Mesendoderm (in vitro differentiated cells): Measurements from ENCODE around the gene ADD3.

Source experiments
- DNase-seq: peaks from one replicate; pipeline ENCODE4 v3.0.0; 2013
- H2AK5ac ChIP-seq: 2 replicates; pipeline ENCODE4 v1.6.1; 2013; ENCODE audit warnings: low read length, inconsistent platforms
- H2BK120ac ChIP-seq: 2 replicates; pipeline ENCODE4 v1.6.1; 2013; ENCODE audit warnings: low read depth, mild to moderate bottlenecking, low read length, moderate library complexity, mixed read lengths
- H2BK15ac ChIP-seq: replicated peaks from 2 replicates; pipeline ENCODE4 v1.6.1; 2013; ENCODE audit warnings: low read depth, mild to moderate bottlenecking, moderate library complexity
- H2BK5ac ChIP-seq: 2 replicates; pipeline ENCODE4 v1.6.1; 2013; ENCODE audit warnings: low read length, inconsistent platforms
- H3K18ac ChIP-seq: 2 replicates; pipeline ENCODE4 v1.6.1; 2013; ENCODE audit warnings: mild to moderate bottlenecking, low read length, mixed read lengths
- H3K23ac ChIP-seq: one replicate; pipeline ENCODE4 v1.6.1; 2013; ENCODE audit warnings: low read length
- H3K27ac ChIP-seq: 2 replicates; pipeline ENCODE4 v1.5.1; 2013; ENCODE audit warnings: low read depth, mild to moderate bottlenecking, inconsistent platforms, low read length, moderate library complexity
- H3K27me3 ChIP-seq: 2 replicates; pipeline ENCODE4 v1.6.1; 2013; ENCODE audit warnings: low read length, control low read depth, mild to moderate bottlenecking, inconsistent platforms; ENCODE audit not compliant: insufficient read depth, poor library complexity
- H3K36me3 ChIP-seq: 2 replicates; pipeline ENCODE4 v1.6.1; 2013; ENCODE audit warnings: low read length, inconsistent platforms; ENCODE audit not compliant: control insufficient read depth, insufficient read depth
- H3K4ac ChIP-seq: one replicate; pipeline ENCODE4 v1.6.1; 2013; ENCODE audit warnings: low read depth, mild to moderate bottlenecking, low read length, moderate library complexity
- H3K4me1 ChIP-seq: 2 replicates; pipeline ENCODE4 v1.6.1; 2013; ENCODE audit warnings: low read depth, low read length, inconsistent platforms; ENCODE audit not compliant: control insufficient read depth
- H3K4me2 ChIP-seq: 2 replicates; pipeline ENCODE4 v1.6.1; 2013; ENCODE audit warnings: low read length
- H3K4me3 ChIP-seq: 2 replicates; pipeline ENCODE4 v1.5.1; 2013; ENCODE audit warnings: mild to moderate bottlenecking, low read length
- H3K56ac ChIP-seq: one replicate; pipeline ENCODE4 v1.6.1; 2013; ENCODE audit warnings: low read length
- H3K79me1 ChIP-seq: 2 replicates; pipeline ENCODE4 v1.6.1; 2013; ENCODE audit warnings: low read length, inconsistent platforms
- H3K79me2 ChIP-seq: 2 replicates; pipeline ENCODE4 v1.6.1; 2013; ENCODE audit warnings: mild to moderate bottlenecking, low read length; ENCODE audit not compliant: control insufficient read depth, insufficient read depth
- H3K9ac ChIP-seq: 2 replicates; pipeline ENCODE4 v1.6.1; 2013; ENCODE audit warnings: low read length, inconsistent platforms
- H4K5ac ChIP-seq: one replicate; pipeline ENCODE4 v1.6.1; 2013; ENCODE audit warnings: low read length
- H4K8ac ChIP-seq: one replicate; pipeline ENCODE4 v1.6.1; 2013; ENCODE audit warnings: low read depth, mild to moderate bottlenecking, control low read depth, low read length, moderate library complexity
- WGBS: extraction: QIAGEN DNeasy Blood & Tissue Kit; methylation state at CpG from one replicate; pipeline ENCODE4 v1.1.7; 2013; ENCODE audit warnings: low lambda C conversion rate, missing lambda C conversion rate; ENCODE audit not compliant: insufficient coverage; ENCODE audit errors: extremely low coverage; 5-methylcytosine and 5-hydroxymethylcytosine counted together

ADD3 gene

DNA sequence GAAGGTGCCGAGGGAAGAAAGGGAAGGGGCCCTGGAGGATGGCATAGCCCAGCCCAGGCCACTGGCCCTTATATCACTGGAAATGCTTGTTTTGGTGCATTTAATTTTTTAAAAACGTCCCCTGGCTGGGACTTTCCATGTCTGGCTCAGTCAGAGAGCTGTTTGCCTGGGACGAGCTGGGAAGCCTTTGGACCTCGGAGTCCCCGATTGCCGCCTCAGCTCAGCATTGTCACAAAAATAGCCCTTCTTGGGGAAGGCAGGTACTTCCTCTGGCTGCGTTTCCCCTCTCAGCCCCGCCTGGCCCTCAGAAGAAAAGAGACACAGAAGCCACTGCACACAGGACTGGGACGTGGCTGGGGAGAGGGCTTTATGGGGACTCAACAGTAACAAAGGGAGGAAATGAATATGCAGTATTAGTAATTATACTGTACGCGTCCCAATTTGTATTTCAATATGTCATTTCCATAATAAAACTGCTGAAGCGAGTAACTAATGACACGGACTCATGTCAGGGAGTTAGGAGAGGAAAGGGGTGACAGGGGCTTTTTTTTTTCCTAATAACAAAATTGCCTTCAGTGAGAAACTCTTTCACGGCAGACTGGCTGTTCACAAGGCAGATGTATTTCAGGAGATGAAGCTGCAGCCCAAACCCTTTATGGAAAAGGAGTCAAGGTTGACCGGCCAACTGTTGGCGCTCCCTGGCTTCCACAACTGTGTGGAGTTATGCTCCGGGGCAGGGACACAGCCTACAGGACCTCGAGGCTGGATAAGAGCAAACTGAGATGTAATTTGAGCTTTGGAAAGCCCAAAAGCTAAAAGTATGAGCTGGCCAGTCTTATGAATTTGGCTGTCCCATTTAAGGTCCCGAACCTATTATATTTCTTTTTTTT lies 168.6 kb downstream of the ADD3 start:
- DNase-seq: no peak
- no peak overlapping the region for H3K23ac ChIP-seq
- H3K27ac ChIP-seq: no peak overlapping the region
- no peak overlapping the region for H4K5ac ChIP-seq
- no peaks in the 10 kb centered on the region for H3K4me1 ChIP-seq
- H3K18ac ChIP-seq: no peak overlapping the region
- WGBS: no CpG with 5 or more reads among the region's 19 CpGs
- H2BK5ac ChIP-seq: no peak overlapping the region
- no peaks in the 10 kb centered on the region for H3K79me2 ChIP-seq
- no peak overlapping the region for H3K9ac ChIP-seq
- H3K27me3 ChIP-seq: peaks cover 4% of the 10 kb centered on the region
- H2AK5ac ChIP-seq: no peak overlapping the region
- no peak overlapping the region for H3K4ac ChIP-seq
- no peak overlapping the region for H2BK120ac ChIP-seq
- no peak overlapping the region for H3K4me2 ChIP-seq
- H3K56ac ChIP-seq: peak overlapping the region; percentile 54
- H4K8ac ChIP-seq: no peak overlapping the region
- no peaks in the 10 kb centered on the region for H3K36me3 ChIP-seq
- H3K79me1 ChIP-seq: no peaks in the 10 kb centered on the region
- H2BK15ac ChIP-seq: no peak overlapping the region
- no peak overlapping the region for H3K4me3 ChIP-seq

DNA sequence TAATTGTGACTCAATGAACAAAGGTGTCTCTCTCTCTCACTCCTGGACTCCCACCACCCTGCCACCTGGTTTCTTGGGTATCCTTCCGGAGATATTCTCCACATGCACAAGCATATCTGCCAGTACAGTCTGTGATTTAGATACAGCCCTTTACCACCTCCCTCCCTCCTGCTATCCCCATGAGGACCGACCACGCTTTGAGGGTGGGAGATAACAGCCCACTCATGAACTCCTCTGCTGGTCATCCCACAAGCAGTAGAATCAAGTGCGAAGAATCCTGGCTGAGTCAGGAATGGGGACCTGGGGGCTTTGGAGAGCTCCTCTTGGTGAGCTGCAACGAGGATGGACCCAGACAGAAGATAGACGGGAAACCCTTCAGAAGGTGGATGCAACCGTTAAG lies 171.4 kb downstream of the ADD3 start:
- Histone ChIP-seq H3K4me3 (no peak overlapping the region), H2BK120ac (no peak overlapping the region), H2BK5ac (no peak overlapping the region), H3K9ac (no peak overlapping the region), H3K4me2 (no peak overlapping the region), H3K79me1 (no peaks in the 10 kb centered on the region), H3K4me1 (peaks cover 4% of the 10 kb centered on the region), H3K36me3 (no peaks in the 10 kb centered on the region), H2BK15ac (no peak overlapping the region), H3K27ac (no peak overlapping the region), H4K8ac (no peak overlapping the region), H2AK5ac (peak overlapping the region; percentile 74), H3K79me2 (no peaks in the 10 kb centered on the region), H3K27me3 (no peaks in the 10 kb centered on the region), H3K23ac (no peak overlapping the region), H3K4ac (no peak overlapping the region), H4K5ac (no peak overlapping the region), H3K56ac (no peak overlapping the region), H3K18ac (no peak overlapping the region)
- DNase-seq: no peak
- no CpG with 5 or more reads among the region's 7 CpGs for WGBS

DNA sequence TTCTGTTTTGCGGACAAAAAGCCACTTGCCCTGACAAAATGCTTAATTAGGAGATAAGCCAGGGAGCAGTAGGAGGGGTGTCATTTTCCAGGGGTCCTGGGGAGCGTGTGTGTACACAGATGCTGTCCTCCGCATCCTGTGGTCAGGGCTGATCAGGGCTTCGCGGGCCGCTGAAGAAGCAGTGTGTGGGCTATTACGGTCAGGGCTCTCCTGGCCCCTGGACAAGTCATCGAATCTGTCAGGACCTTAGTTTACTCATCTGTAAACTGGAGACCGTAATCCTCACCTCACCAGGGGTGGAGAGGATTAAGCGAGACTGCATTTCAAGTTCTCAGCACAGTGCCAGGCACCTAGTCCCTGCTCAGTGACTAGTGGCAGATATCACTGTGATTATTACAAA lies 173.7 kb downstream of the ADD3 start:
- Histone ChIP-seq H3K27ac (no peak overlapping the region), H3K4ac (no peak overlapping the region), H3K4me1 (peaks cover 4% of the 10 kb centered on the region), H3K56ac (peak overlapping the region; percentile 27), H3K4me3 (no peak overlapping the region), H3K9ac (no peak overlapping the region), H3K79me1 (no peaks in the 10 kb centered on the region), H4K5ac (no peak overlapping the region), H3K23ac (no peak overlapping the region), H3K27me3 (no peaks in the 10 kb centered on the region), H2BK5ac (peak overlapping the region; percentile 69), H3K18ac (no peak overlapping the region), H2AK5ac (no peak overlapping the region), H2BK15ac (no peak overlapping the region), H3K79me2 (no peaks in the 10 kb centered on the region), H4K8ac (no peak overlapping the region), H3K4me2 (no peak overlapping the region), H2BK120ac (no peak overlapping the region), H3K36me3 (no peaks in the 10 kb centered on the region)
- DNase-seq: peak; percentile 82
- no CpG with 5 or more reads among the region's 10 CpGs for WGBS

DNA sequence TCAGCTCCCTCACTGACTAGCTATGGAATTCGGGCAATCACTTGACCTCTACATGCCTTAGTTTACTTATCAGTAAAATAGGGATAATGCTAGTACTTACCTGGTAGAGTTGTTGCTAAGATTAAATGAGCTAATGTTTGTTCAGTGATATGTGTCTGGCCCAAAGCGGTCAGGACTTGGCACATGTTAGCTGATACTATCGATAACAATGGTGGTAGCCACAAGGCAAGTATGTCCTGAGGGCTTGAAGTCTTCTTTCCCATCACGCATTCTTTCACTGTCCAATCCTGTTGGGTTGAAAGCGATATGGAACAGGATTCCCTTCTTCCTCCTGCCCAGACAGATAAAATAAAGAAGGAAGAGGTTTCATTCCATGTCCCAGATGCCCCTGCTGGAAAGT lies 174.1 kb downstream of the ADD3 start:
- Histone ChIP-seq H2BK120ac (no peak overlapping the region), H3K56ac (no peak overlapping the region), H3K4me1 (peaks cover 4% of the 10 kb centered on the region), H4K5ac (no peak overlapping the region), H3K79me2 (no peaks in the 10 kb centered on the region), H4K8ac (no peak overlapping the region), H3K23ac (no peak overlapping the region), H2AK5ac (no peak overlapping the region), H3K4ac (no peak overlapping the region), H3K27ac (no peak overlapping the region), H2BK15ac (no peak overlapping the region), H2BK5ac (peak overlapping the region; percentile 69), H3K36me3 (no peaks in the 10 kb centered on the region), H3K27me3 (no peaks in the 10 kb centered on the region), H3K4me2 (no peak overlapping the region), H3K18ac (no peak overlapping the region), H3K9ac (no peak overlapping the region), H3K79me1 (no peaks in the 10 kb centered on the region), H3K4me3 (no peak overlapping the region)
- DNase-seq: peak; percentile 58
- no CpG with 5 or more reads among the region's 5 CpGs for WGBS

DNA sequence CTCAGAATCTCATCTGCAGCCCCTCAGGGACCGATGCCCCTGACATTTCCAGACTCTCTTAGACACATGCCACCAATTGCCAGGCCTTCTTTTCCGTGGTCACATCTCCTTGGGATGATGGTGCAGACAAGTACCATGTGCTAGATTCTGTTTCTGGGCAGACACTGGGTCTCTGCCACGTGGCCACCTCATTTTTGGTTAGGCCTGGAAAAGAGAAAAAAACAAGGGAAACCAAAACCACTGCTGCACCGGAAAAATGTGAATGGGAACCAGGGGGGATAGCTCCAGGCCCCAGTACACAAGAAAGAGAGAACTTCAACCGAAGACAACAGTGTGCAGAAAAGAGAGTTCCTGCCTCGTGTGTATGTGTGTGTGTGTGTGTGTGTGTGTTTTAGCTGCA lies 176.6 kb downstream of the ADD3 start:
- no peaks in the 10 kb centered on the region for H3K79me1 ChIP-seq
- H3K4me1 ChIP-seq: peaks cover 4% of the 10 kb centered on the region
- H3K27me3 ChIP-seq: no peaks in the 10 kb centered on the region
- no peak overlapping the region for H3K4me3 ChIP-seq
- WGBS: no CpG with 5 or more reads among the region's 6 CpGs
- no peaks in the 10 kb centered on the region for H3K36me3 ChIP-seq
- H2AK5ac ChIP-seq: no peak overlapping the region
- no peak overlapping the region for H4K8ac ChIP-seq
- H3K79me2 ChIP-seq: no peaks in the 10 kb centered on the region
- H3K4ac ChIP-seq: no peak overlapping the region
- no peak overlapping the region for H2BK120ac ChIP-seq
- no peak overlapping the region for H2BK5ac ChIP-seq
- no peak overlapping the region for H3K9ac ChIP-seq
- no peak overlapping the region for H4K5ac ChIP-seq
- no peak overlapping the region for H3K27ac ChIP-seq
- no peak overlapping the region for H3K23ac ChIP-seq
- no peak for DNase-seq
- no peak overlapping the region for H3K4me2 ChIP-seq
- H3K56ac ChIP-seq: no peak overlapping the region
- H2BK15ac ChIP-seq: no peak overlapping the region
- no peak overlapping the region for H3K18ac ChIP-seq
